Fibroblast of mammary gland (primary cell): ENCODE measurements around the gene CDH4.
"Not testable (repeated sequence)": the region's sequence is repeated elsewhere in the genome, so short reads cannot be mapped to it uniquely, and the experiment has no call there.

ENCODE experiments used
- DNase-seq: peaks from one replicate; pipeline ENCODE4 v3.0.0-alpha.2; 2010; ENCODE audit warnings: low read depth
- H3K4me3 ChIP-seq: 2 replicates; pipeline ENCODE4 v1.5.1; 2011; ENCODE audit warnings: low read depth, mild to moderate bottlenecking, low read length, moderate library complexity; ENCODE audit not compliant: control insufficient read depth
- TF ChIP-seq, protein P1 (sequence below): conservative IDR thresholded peaks from 2 replicates; pipeline ENCODE4 v1.5.1; 2011; ENCODE audit warnings: low read depth, low read length, inconsistent platforms; ENCODE audit not compliant: control insufficient read depth, insufficient read depth

Gene CDH4

DNA sequence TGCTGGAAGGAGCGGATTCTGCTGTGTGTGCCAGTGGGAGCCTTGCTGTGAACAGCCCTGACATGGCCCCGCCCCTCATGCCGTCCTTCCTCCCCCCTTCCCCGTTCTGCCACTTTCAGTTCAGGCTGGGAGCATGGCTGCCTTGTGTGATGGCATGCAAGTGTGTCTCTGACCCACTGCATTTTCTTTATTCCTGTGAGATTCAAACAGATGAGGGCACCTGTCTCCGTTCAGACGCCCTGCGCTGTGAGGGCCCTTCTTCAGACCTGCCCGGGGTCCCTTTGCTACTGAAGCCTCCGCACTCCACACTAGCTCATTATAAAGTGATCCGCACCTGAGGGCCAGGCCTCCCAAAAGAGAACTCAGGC lies 725.3 kb downstream of the CDH4 start:
- H3K4me3 ChIP-seq: no peak overlapping the region
- TF ChIP-seq, protein P1, sequence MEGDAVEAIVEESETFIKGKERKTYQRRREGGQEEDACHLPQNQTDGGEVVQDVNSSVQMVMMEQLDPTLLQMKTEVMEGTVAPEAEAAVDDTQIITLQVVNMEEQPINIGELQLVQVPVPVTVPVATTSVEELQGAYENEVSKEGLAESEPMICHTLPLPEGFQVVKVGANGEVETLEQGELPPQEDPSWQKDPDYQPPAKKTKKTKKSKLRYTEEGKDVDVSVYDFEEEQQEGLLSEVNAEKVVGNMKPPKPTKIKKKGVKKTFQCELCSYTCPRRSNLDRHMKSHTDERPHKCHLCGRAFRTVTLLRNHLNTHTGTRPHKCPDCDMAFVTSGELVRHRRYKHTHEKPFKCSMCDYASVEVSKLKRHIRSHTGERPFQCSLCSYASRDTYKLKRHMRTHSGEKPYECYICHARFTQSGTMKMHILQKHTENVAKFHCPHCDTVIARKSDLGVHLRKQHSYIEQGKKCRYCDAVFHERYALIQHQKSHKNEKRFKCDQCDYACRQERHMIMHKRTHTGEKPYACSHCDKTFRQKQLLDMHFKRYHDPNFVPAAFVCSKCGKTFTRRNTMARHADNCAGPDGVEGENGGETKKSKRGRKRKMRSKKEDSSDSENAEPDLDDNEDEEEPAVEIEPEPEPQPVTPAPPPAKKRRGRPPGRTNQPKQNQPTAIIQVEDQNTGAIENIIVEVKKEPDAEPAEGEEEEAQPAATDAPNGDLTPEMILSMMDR: no peak
- DNase-seq: no peak

DNA sequence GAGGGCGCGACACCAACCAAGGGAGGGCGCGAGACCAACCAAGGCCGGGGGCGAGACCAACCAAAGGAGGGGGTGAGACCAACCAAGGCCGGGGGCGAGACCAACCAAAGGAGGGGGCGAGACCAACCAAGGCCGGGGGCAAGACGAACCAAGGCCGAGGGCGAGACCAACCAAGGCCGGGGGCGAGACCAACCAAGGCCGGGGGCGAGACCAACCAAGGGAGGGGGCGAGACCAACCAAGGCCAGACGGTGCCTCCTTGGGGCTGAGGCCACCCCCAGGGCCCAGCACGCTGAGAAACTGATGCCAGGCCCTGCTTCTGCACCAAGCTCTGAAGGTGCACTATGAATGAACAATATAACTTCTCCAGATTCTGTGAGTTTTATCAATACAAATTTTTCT lies 726.4 kb downstream of the CDH4 start:
- H3K4me3 ChIP-seq: no peak overlapping the region
- TF ChIP-seq, protein P1: no peak
- no peak for DNase-seq

DNA sequence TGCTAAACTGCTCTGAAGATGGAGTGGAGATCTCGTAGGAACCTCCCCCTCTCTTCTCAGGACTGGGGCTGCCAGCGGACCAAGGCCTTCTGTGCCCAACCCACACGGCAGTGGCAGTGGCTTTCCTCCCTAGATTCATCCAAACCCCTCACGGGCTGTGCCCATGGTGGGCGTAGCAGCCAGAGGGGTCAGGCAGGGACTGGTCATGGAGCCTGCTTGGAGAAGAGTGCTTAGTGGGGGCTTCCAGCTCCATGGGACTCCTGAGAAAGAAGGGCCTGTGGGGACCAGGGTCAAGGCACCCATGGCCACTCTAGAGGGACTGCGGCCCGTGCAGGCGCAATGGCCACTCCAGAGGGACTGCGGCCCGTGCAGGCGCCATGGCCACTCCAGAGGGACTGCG lies 727.0 kb downstream of the CDH4 start:
- TF ChIP-seq, protein P1: no peak
- no peak for DNase-seq
- H3K4me3 ChIP-seq: no peak overlapping the region

DNA sequence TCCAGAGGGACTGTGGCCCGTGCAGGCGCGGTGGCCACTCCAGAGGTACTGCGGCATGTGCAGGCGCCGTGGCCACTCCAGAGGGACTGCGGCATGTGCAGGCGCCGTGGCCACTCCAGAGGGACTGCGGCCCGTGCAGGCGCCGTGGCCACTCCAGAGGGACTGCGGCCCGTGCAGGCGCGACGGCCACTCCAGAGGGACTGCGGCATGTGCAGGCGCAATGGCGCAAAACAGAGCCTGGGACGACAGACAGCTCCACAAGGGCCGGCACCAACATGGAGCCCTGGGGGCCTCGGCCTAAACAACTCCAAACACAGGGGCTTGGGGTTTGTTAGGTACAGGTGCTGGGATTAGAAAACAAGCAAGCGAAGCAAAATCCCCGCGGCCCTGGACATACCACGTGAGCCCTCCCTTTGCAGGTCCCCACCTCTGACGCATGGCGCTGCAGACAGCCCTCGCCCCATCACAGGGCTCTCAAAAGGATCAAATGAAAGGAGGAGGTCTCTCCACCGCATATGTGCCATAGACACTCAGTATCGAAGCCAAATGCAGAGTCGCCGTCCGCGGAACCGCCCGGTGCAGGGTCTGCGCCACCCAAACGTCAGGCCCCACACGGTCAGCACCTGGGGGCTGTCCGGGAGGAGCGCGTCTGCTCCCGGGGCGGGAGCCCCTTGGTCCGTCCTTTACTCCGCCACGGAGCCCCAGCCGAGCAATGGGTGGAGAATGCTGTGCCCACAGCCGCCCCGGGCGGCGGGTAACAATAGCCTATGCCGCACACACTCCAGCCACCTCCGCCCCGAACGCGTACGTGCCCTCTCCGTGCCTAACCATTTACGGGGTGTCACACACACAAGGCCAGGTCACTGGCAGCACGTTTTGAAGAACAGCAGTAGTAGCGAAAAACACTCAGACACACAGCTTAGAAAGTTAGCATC lies 727.9 kb downstream of the CDH4 start:
- no peak overlapping the region for H3K4me3 ChIP-seq
- DNase-seq: no peak
- TF ChIP-seq, protein P1: no peak

DNA sequence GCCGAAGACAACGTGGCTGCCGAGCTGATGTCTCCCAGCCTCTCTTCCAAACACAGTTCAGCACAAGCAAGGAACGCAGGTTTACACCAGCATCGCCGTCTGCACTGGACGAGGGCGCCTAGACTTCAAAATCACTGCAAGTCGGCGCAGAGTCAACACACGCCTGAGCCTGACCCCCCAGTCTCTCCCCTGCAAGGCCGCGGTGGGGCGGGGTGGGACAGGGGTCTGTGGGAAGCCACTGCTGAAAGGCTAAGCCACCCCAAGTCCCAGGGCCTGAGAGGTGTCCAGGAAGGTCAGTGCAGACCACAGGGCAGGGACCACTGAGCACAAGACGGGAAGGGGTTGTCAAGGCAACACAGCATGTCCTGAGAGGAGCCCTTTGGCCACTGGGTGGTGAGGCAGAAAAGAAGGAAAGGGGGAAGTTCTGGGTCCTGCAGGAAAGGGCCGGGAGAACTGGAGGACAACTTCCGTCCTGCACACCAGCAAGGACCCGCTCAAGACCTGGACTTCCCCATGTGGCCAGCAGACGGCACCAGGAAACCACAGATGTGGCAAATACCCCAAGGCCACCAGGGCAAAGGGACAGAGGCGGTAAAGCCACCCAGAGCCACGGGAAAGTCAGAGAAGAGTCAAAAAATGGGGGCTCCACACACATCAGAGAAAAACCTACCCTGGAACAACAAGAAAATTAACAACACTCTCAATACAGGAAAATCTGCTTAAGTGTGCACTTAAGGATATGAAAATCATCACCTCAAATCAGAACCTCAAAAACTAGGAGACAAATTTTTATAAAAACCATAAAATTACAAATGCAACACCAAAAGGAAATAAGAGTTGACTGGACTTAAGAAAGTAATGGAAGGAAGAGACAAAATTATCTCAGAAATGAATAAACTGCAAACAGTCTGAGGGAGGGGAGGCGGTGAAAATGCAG lies 728.9 kb downstream of the CDH4 start:
- TF ChIP-seq, protein P1: peak; percentile 38
- no peak overlapping the region for H3K4me3 ChIP-seq
- DNase-seq: peak; percentile 20

DNA sequence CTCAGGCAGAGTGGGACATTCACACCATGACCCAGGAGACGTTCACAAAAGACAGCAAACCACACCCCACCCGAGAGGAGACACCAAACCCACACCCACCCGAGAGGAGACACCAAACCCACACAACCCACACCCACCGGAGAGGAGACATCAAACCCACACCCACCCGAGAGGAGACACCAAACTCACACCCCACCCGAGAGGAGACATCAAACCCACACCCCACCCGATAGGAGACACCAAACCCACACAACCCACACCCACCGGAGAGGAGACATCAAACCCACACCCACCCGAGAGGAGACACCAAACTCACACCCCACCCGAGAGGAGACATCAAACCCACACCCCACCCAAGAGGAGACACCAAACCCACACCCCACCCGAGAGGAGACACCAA lies 729.6 kb downstream of the CDH4 start:
- not testable (repeated sequence) for DNase-seq, H3K4me3 ChIP-seq

DNA sequence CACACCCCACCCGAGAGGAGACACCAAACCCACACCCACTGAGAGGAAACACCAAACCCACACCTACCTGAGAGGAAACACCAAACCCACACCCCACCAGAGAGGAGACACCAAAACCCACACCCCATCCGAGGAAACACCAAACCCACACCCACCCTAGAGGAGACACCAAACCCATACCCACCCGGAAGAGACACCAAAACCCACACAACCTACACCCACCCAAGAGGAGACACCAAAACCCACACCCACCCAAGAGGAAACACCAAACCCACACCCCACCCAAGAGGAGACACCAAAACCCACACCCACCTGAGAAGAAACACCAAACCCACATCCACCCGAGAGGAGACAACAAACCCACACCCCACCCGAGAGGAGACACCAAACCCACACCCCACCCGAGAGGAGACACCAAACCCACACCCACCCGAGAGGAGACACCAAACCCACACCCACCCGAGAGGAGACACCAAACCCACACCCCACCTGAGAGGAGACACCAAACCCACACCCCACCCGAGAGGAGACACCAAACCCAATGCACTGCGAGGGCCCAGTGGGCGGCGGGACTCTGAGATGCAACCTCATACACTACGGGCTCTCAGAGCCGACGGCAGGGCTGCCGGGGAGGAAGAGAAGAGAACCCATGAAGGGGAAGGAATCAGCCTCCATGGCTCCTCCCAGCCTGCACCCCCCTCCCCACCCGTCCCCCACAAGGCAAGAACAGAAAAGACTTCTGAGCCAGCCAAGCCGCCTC lies 730.3 kb downstream of the CDH4 start:
- DNase-seq: no peak
- no peak overlapping the region for H3K4me3 ChIP-seq
- TF ChIP-seq, protein P1: no peak
